DOHH2 (cell line): Measurements from ENCODE around the gene SEC16A.

Experiments used
- EZH2phosphoT487 ChIP-seq: fragments of 200-600 bp; sonication (generic); IDR thresholded peaks from 2 replicates; pipeline ENCODE4 v1.6.1; 2017; ENCODE audit warnings: borderline replicate concordance, mild to moderate bottlenecking, antibody characterized with exemption, low read length, moderate library complexity, mixed read lengths
- TF ChIP-seq, protein P1 (sequence below): fragments of 200-600 bp; sonication (generic); IDR thresholded peaks from one replicate; pipeline ENCODE4 v1.5.1; 2014; ENCODE audit warnings: antibody characterized with exemption, mild to moderate bottlenecking, low read depth, low read length; ENCODE audit not compliant: poor library complexity, severe bottlenecking

DNA sequence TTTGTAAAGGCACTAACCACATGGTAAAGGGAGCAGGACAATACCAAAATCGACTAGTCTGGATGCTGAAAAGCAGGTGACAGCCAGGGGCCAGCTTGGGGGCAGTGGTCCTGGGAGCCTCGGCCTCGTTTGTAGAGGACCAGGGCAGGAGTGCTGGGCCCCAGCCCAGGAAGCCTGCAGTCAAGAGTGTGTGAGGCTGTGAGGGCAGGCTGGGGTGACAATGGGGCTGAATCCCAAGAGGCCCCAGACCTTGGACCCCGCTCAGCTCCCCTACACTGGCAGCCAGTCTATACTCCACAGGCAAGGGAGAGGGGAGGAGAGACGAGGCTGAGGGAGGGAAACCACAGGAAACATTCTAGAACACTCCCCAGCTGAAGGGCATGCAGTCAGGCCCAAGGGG lies 40.6 kb downstream of the SEC16A start:
- TF ChIP-seq, protein P1, sequence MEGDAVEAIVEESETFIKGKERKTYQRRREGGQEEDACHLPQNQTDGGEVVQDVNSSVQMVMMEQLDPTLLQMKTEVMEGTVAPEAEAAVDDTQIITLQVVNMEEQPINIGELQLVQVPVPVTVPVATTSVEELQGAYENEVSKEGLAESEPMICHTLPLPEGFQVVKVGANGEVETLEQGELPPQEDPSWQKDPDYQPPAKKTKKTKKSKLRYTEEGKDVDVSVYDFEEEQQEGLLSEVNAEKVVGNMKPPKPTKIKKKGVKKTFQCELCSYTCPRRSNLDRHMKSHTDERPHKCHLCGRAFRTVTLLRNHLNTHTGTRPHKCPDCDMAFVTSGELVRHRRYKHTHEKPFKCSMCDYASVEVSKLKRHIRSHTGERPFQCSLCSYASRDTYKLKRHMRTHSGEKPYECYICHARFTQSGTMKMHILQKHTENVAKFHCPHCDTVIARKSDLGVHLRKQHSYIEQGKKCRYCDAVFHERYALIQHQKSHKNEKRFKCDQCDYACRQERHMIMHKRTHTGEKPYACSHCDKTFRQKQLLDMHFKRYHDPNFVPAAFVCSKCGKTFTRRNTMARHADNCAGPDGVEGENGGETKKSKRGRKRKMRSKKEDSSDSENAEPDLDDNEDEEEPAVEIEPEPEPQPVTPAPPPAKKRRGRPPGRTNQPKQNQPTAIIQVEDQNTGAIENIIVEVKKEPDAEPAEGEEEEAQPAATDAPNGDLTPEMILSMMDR, result no peak
- TF ChIP-seq EZH2phosphoT487, result no peak
